Measurements from ENCODE around the gene SH3GL3.

Gene SH3GL3

DNA sequence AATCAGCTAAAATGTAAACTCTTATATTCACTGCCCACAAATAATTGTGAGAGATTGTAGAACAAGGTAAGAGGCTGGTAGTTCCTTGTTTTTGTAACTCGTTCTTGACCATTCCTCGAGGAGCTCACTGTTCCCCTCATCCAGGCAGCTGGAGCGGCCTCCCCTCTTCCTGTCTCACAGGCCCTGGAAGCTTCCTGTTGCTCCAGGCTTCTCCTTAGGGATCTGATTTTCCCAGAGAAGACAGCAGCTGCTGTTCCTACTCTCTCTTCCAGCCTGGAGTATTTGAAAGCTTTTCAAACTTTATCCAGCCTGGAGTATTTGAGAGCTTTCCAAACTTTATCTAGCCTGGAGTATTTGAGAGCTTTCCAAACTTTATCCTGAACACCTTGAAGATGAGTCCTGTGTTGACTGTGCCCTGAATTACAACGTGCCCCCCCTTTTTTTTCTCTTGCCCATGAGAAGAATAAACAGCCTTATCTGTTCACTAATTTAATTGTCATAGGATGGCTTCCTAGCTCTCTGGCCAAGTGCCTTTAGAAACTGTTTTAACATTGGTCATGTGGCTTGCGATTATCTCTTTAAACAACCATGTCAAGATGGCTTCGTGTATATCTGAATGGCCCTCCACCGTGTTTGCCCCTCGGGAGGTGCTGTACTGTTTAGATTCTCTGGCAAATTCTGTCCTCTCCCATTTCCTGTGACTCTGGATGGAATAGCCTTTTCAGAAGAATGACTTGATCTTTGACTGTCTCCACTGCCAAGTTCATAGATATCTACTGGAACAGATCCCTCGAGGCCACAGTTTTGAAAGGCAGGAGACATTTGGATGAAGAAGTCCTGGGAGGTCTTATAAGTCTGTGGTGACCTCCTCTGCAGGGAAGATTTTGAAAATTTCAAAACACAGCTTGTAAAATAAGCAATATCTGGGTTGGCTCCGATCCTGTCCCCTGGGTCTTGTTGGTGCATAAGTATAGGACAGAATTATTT, 211.6 kb downstream of the SH3GL3 start:
- in situ Hi-C loops (cut with MboI; ENCODE audit: low sequenced_read_pairs): no loop called here

DNA sequence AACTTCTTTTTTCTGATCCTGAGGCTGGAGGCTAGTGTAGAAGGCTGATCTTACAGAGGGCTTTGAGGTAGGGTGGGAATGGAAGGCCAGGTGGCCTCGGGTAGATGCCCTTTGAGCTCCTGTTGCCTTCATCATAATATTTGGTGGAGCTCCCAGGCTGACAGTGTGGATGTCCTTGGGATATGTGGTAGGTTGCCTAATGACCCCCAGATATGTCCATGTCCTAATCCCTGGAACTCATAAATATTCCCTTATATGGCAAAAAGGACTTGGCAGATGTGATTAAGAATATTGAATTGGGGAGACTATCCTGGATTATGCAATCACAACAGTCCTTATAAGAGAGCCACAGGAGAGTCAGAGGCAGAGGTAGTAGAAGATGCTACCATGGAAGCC, 212.3 kb downstream of the SH3GL3 start:
- in situ Hi-C loops (cut with MboI; ENCODE audit: low sequenced_read_pairs): no loop called here

DNA sequence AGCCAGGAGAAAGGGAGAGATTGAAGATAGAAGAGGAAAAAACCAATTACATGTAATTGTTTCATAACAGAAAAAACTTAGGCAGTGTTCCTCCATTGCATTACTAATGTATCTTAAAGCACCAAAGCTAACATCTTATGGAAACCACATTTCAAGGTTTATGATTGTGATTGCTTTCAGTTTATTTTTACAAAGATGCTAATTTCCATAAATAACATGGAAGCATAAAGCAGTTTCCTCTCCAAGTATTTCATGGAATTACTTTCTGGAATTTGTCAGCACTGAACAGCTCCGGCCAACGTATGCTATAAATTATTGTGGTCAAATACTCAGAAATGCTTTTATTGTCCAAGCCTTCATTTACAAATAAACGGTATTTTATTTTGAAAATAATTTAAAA, 218.3 kb downstream of the SH3GL3 start:
- in situ Hi-C loops (cut with MboI; ENCODE audit: low sequenced_read_pairs): no loop called here

Data from HL-60/S4 treated with retinoic acid at 250 ng/mL for 4 days and 3 days (cell line).